PFSK-1 (cell line): Measurements from ENCODE around the gene ARPIN.

Source experiments
- FOXP2 ChIP-seq: optimal IDR thresholded peaks from 2 replicates; pipeline ENCODE3; 2011; ENCODE audit warnings: borderline replicate concordance, control low read depth, inconsistent platforms; ENCODE audit not compliant: insufficient read depth; ENCODE audit errors: extremely low read length, extremely low read depth
- POLR2AphosphoS5 ChIP-seq: IDR thresholded peaks from 2 replicates; pipeline ENCODE4 v1.6.1; 2012; ENCODE audit warnings: low read depth, mild to moderate bottlenecking, control low read depth, low read length, moderate library complexity
- SIN3A ChIP-seq: IDR thresholded peaks from 2 replicates; pipeline ENCODE4 v1.6.1; 2012; ENCODE audit warnings: mild to moderate bottlenecking, low read length, moderate library complexity, borderline replicate concordance; ENCODE audit not compliant: insufficient read depth
- TAF1 ChIP-seq: IDR thresholded peaks from 2 replicates; pipeline ENCODE4 v1.6.1; 2012; ENCODE audit warnings: low read length, control low read depth, borderline replicate concordance; ENCODE audit not compliant: insufficient read depth
- TF ChIP-seq, protein P1 (sequence below), 2 experiments: IDR thresholded peaks; 2 replicates each; pipeline versions ENCODE4 v1.6.1 to v1.8.0; 2011 to 2012; ENCODE audit warnings: low read depth in 2 of 2, low read length in 2 of 2, control low read depth in 1 of 2, inconsistent platforms in 1 of 2, mild to moderate bottlenecking in 1 of 2, moderate library complexity in 1 of 2; ENCODE audit not compliant: insufficient read depth in 1 of 2

ARPIN gene

DNA sequence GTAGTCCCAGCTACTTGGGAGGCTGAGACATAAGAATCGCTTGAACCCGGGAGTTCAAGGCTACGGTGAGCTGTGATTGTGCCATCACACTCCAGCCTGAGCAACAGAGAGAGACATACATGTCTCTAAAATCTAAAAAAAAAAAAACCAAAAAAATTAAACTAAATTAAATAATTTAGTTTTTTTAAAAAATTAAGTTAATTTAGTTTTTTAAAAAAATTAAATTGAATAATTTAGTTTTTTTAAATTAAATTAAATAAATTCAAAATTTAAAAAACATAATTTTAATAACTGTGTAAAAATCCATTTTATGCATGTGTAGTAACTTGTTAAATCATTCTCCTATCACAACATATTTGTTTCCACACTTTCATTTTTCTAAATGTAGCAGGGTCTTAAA lies 20.1 kb upstream of the ARPIN start:
- TF ChIP-seq FOXP2 (no peak), SIN3A (no peak), TAF1 (no peak), POLR2AphosphoS5 (no peak)
- TF ChIP-seq, protein P1, sequence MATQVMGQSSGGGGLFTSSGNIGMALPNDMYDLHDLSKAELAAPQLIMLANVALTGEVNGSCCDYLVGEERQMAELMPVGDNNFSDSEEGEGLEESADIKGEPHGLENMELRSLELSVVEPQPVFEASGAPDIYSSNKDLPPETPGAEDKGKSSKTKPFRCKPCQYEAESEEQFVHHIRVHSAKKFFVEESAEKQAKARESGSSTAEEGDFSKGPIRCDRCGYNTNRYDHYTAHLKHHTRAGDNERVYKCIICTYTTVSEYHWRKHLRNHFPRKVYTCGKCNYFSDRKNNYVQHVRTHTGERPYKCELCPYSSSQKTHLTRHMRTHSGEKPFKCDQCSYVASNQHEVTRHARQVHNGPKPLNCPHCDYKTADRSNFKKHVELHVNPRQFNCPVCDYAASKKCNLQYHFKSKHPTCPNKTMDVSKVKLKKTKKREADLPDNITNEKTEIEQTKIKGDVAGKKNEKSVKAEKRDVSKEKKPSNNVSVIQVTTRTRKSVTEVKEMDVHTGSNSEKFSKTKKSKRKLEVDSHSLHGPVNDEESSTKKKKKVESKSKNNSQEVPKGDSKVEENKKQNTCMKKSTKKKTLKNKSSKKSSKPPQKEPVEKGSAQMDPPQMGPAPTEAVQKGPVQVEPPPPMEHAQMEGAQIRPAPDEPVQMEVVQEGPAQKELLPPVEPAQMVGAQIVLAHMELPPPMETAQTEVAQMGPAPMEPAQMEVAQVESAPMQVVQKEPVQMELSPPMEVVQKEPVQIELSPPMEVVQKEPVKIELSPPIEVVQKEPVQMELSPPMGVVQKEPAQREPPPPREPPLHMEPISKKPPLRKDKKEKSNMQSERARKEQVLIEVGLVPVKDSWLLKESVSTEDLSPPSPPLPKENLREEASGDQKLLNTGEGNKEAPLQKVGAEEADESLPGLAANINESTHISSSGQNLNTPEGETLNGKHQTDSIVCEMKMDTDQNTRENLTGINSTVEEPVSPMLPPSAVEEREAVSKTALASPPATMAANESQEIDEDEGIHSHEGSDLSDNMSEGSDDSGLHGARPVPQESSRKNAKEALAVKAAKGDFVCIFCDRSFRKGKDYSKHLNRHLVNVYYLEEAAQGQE (IDR thresholded peaks at IDR 0.05; ENCODE audit: insufficient read depth in 1 of 2, low read depth in 2 of 2, low read length in 2 of 2): no peak

DNA sequence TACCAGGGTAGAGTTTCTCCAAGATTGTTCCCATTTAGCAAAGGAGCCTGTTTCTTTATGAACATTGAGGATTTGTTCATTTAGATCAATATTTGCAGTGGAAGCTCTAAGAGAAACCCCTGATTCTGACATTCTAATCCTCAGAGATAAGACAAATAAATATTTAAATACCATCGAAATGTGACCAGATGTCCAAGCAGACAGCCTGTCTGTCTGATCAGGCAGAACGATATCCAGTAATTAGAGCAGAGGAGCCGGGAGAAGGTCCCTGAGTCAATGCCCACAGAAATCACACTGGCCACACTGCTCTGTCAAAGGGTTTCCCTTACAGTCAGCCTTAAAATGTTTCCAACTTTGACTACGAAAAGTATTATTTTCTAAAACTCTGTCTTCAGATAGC lies 15.7 kb upstream of the ARPIN start:
- TF ChIP-seq, protein P1 (IDR thresholded peaks at IDR 0.05; ENCODE audit: insufficient read depth in 1 of 2, low read depth in 2 of 2, low read length in 2 of 2): no peak
- TF ChIP-seq SIN3A: no peak
- no peak for TF ChIP-seq TAF1
- TF ChIP-seq FOXP2: no peak
- TF ChIP-seq POLR2AphosphoS5: no peak

DNA sequence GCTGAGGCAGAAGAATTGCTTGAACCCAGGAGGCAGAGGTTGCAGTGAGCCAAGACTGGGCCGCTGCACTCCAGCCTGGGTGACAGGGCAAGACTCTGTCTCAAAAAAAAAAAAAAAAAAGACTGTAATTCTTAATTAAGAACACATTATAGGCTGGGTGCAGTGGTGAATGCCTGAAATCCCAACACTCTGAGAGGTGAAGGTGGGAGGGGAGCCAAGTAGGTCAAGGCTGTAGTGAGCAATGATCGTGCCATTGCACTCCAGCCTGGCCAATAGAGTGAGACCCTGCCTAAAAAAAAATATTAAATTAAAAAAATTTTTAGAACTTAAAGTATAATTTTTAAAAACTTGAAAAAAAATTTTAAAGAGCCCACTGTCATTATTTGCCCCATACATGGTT lies 13.4 kb upstream of the ARPIN start:
- no peak for TF ChIP-seq SIN3A
- TF ChIP-seq, protein P1 (IDR thresholded peaks at IDR 0.05; ENCODE audit: insufficient read depth in 1 of 2, low read depth in 2 of 2, low read length in 2 of 2): no peak
- TF ChIP-seq POLR2AphosphoS5: no peak
- no peak for TF ChIP-seq FOXP2
- TF ChIP-seq TAF1: no peak

DNA sequence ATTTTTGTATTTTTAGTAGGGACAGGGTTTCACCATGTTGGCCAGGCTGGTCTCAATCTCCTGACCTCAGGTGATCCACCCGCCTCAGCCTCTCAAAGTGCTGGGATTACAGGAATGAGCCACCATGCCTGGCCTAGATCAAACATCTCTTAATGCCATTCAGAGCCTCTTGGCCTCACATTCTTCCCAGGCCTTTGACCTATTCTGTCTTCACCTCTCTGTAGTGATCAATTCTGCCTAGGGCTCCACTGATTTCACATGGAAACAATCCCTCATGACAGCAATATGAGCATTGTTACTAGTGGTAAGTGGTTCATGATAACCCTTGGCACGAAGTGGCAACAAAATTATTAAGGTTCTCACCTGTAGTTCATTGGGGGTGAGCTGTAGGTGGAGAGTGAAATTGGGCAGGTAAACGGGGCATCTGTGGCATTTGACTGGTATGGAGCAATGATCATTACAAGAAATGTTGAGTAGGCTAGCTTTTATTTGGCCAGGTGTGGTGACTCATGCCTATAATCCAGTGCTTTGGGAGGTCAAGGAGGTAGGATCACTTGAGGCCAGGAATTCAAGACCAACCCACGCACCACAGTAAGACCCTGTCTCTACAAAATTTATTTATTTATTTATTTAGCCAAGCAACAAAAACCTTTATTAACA lies 4.8 kb upstream of the ARPIN start:
- TF ChIP-seq, protein P1 (IDR thresholded peaks at IDR 0.05; ENCODE audit: insufficient read depth in 1 of 2, low read depth in 2 of 2, low read length in 2 of 2): no peak
- TF ChIP-seq SIN3A: no peak
- no peak for TF ChIP-seq FOXP2
- no peak for TF ChIP-seq TAF1
- no peak for TF ChIP-seq POLR2AphosphoS5
